Measurements from ENCODE around the gene UBE2Q2.

GRCh38 chr15:75948761-75949296 is 105.6 kb downstream of the UBE2Q2 start:
- TF ChIP-seq CTCF (conservative IDR thresholded peaks at IDR 0.05 in 1 of 2, IDR thresholded peaks at IDR 0.05 in 1 of 2; ENCODE audit: extremely low read depth in 1 of 2, insufficient read depth in 1 of 2, low read depth in 1 of 2, low read length in 2 of 2) (no peak), EZH2 (IDR thresholded peaks at IDR 0.05; ENCODE audit: borderline replicate concordance, low read length) (no peak)

All from mammary epithelial cell (primary cell).